NCI-H1694 treated with DMSO at 0.1 percent for 48 hours (cell line): ENCODE measurements around the gene CERS6.

ENCODE experiments used
- DNase-seq: peaks from one replicate; lab custom pipeline; 2025; lab: John Stamatoyannopoulos, UW

CERS6 gene

GRCh38 chr2:168801961-168802858 is 346.1 kb downstream of the CERS6 start, which contains the start of gene NOSTRIN:
Gene NOSTRIN (plus strand): TSS chr2:168802637. CDS start chr2:168802647, 10 bp downstream.
- no peak for DNase-seq

- no peak for DNase-seq
These were observed 347.0 kb downstream of the CERS6 start for GRCh38 chr2:168802859-168803725.

GRCh38 chr2:168804214-168804613 is 348.1 kb downstream of the CERS6 start:
- DNase-seq, result no peak

- no peak for DNase-seq
These were observed 349.5 kb downstream of the CERS6 start for GRCh38 chr2:168805615-168806014.

GRCh38 chr2:168809537-168809936 is 353.5 kb downstream of the CERS6 start:
- no peak for DNase-seq

GRCh38 chr2:168810235-168810634 is 354.2 kb downstream of the CERS6 start:
- DNase-seq, result no peak

- no peak for DNase-seq
These were observed 355.6 kb downstream of the CERS6 start for GRCh38 chr2:168811696-168812095.

- no peak for DNase-seq
These were observed 358.0 kb downstream of the CERS6 start for GRCh38 chr2:168814046-168814445.

- DNase-seq, result no peak
These were observed 359.2 kb downstream of the CERS6 start for GRCh38 chr2:168814939-168815907.

- no peak for DNase-seq
These were observed 360.3 kb downstream of the CERS6 start for GRCh38 chr2:168816369-168816768.

- no peak for DNase-seq
These were observed 363.1 kb downstream of the CERS6 start for GRCh38 chr2:168819050-168819715.

GRCh38 chr2:168819829-168820489 is 363.9 kb downstream of the CERS6 start:
- DNase-seq, result no peak

GRCh38 chr2:168821577-168821976 is 365.5 kb downstream of the CERS6 start:
- DNase-seq, result no peak

GRCh38 chr2:168821992-168822391 is 365.9 kb downstream of the CERS6 start:
- DNase-seq, result no peak
